Left colon (tissue), 2 donors: Measurements from ENCODE around the gene NCOA1. TPM values are rescaled to one million over a fixed set of nuclear protein-coding genes. Genes with fewer than 3 reads are reported as not detected.
"Not testable (repeated sequence)": the region's sequence is repeated elsewhere in the genome, so short reads cannot be mapped to it uniquely, and the experiment has no call there.

Experiments used
- ATAC-seq: fragments of 200-7000 bp; cut with Tn5 transposase; one replicate; pipeline ENCODE4 v1.9.1; 2020; ENCODE audit warnings: mild to moderate bottlenecking, moderate library complexity
- DNase-seq, 2 donors: peaks; one replicate each; pipeline ENCODE4 v3.0.0-alpha.2; 2020
- intact Hi-C, 2 donors: fragments of 100-400 bp; cut with DNase I in 1 of 2; cut with micrococcal nuclease in 1 of 2; formaldehyde crosslinking; loops; one replicate each; pipeline versions ENCODE4 v1.11.2 to v1.14.0; 2022; cut with DNase I, micrococcal nuclease
- total RNA-seq, 2 donors: library from RNA; stranded (reverse); fragmentation: NEBNext Ultra II Directional; extraction: Animal tissue kit (Norgen Biotek cat#: 25700); gene quantifications; one replicate each; pipeline ENCODE4 v1.2.1, GENCODE V29; 2021
- donor health status: DM: no; HTN: no; CAD: no.
- donor health status: DM: yes; HTN: yes; CAD: no.

NCOA1 gene
- total RNA-seq, 2 donors from 2014 or later: 34.2 to 38.9 TPM

GRCh38 chr2:24597181-24597870 lies 106.3 kb downstream of the NCOA1 start:
- no peak for ATAC-seq
- intact Hi-C loops: no loop called here
- DNase-seq: no peak

GRCh38 chr2:24600140-24600539 lies 109.1 kb downstream of the NCOA1 start:
- ATAC-seq: not testable (repeated sequence)

GRCh38 chr2:24611631-24612030 lies 120.6 kb downstream of the NCOA1 start:
- intact Hi-C loops: no loop called here
- ATAC-seq (no peak), DNase-seq (no peak)

More at GRCh38 chr2:24600140-24600539, 109.1 kb downstream of the NCOA1 start:
- intact Hi-C loops, DNase-seq: not testable (repeated sequence)

- ATAC-seq (peak; percentile 67), DNase-seq (no peak)
- intact Hi-C loops: no loop called here
Observed at GRCh38 chr2:24613154-24613814, 122.2 kb downstream of the NCOA1 start.

- no peak for DNase-seq
- no peak for ATAC-seq
- intact Hi-C loops: no loop called here
Observed at GRCh38 chr2:24616616-24617015, 125.6 kb downstream of the NCOA1 start.

GRCh38 chr2:24617424-24617823 lies 126.4 kb downstream of the NCOA1 start:
- intact Hi-C loops: no loop called here
- ATAC-seq (no peak), DNase-seq (no peak)

- DNase-seq: no peak
- no peak for ATAC-seq
- intact Hi-C loops: no loop called here
Observed at GRCh38 chr2:24618144-24618543, 127.1 kb downstream of the NCOA1 start.

- DNase-seq (no peak), ATAC-seq (no peak)
- intact Hi-C loops: no loop called here
Observed at GRCh38 chr2:24618680-24619079, 127.6 kb downstream of the NCOA1 start.

- DNase-seq (no peak), ATAC-seq (no peak)
- intact Hi-C loops: no loop called here
Observed at GRCh38 chr2:24620936-24621335, 129.9 kb downstream of the NCOA1 start.

- no peak for DNase-seq
- ATAC-seq: no peak
- intact Hi-C loops: no loop called here
Observed at GRCh38 chr2:24621779-24622538, 130.9 kb downstream of the NCOA1 start.

GRCh38 chr2:24623535-24623934 lies 132.5 kb downstream of the NCOA1 start:
- ATAC-seq: no peak
- intact Hi-C loops: no loop called here
- no peak for DNase-seq

- no peak for DNase-seq
- intact Hi-C loops: no loop called here
- ATAC-seq: no peak
Observed at GRCh38 chr2:24625728-24626127, 134.7 kb downstream of the NCOA1 start.

GRCh38 chr2:24626131-24626530 lies 135.1 kb downstream of the NCOA1 start:
- no peak for DNase-seq
- intact Hi-C loops: no loop called here
- no peak for ATAC-seq

GRCh38 chr2:24628746-24629145 lies 137.7 kb downstream of the NCOA1 start:
- intact Hi-C loops: no loop called here
- no peak for ATAC-seq
- no peak for DNase-seq

GRCh38 chr2:24632172-24632571 lies 141.1 kb downstream of the NCOA1 start:
- intact Hi-C loops: no loop called here
- ATAC-seq (no peak), DNase-seq (no peak)

- ATAC-seq: no peak
- intact Hi-C loops: no loop called here
Observed at GRCh38 chr2:24635181-24635580, 144.1 kb downstream of the NCOA1 start.

GRCh38 chr2:24638568-24638967 lies 147.5 kb downstream of the NCOA1 start:
- DNase-seq (no peak), ATAC-seq (no peak)
- intact Hi-C loops: no loop called here

More at GRCh38 chr2:24635181-24635580, 144.1 kb downstream of the NCOA1 start:
- no peak for DNase-seq

GRCh38 chr2:24642351-24642750 lies 151.3 kb downstream of the NCOA1 start:
- ATAC-seq: no peak
- intact Hi-C loops: no loop called here
- DNase-seq: no peak

- ATAC-seq (no peak), DNase-seq (no peak)
- intact Hi-C loops: no loop called here
Observed at GRCh38 chr2:24643051-24643450, 152.0 kb downstream of the NCOA1 start.

GRCh38 chr2:24644032-24644431 lies 153.0 kb downstream of the NCOA1 start:
- DNase-seq (no peak), ATAC-seq (no peak)
- intact Hi-C loops: no loop called here
